GM21717 (cell line): Measurements from ENCODE around the gene PSMD14.
"Not testable (repeated sequence)": the region's sequence is repeated elsewhere in the genome, so short reads cannot be mapped to it uniquely, and the experiment has no call there.

ENCODE experiments used
- ATAC-seq: cut with Tn5 transposase; IDR thresholded peaks from one replicate; pipeline ENCODE4 v1.9.1; 2021; ENCODE audit warnings: mild to moderate bottlenecking, moderate library complexity; ENCODE audit not compliant: unreplicated experiment

Gene PSMD14

GRCh38 chr2:161308178-161308955 lies at the start of gene PSMD14:
TSS of gene PSMD14 (plus strand) at chr2:161308425. CDS start at chr2:161318826, 10,401 bp downstream.
- ATAC-seq: peak; percentile 98

- ATAC-seq: no peak
These were observed 42.4 kb upstream of the PSMD14 start for GRCh38 chr2:161265874-161266273.

GRCh38 chr2:161269111-161269510 lies 39.1 kb upstream of the PSMD14 start:
- no peak for ATAC-seq

- ATAC-seq: peak; percentile 81
These were observed 35.0 kb upstream of the PSMD14 start for GRCh38 chr2:161273038-161273760.

GRCh38 chr2:161278564-161279229 lies 29.5 kb upstream of the PSMD14 start:
- ATAC-seq: not testable (repeated sequence)

GRCh38 chr2:161279230-161279815 lies 28.9 kb upstream of the PSMD14 start:
- not testable (repeated sequence) for ATAC-seq

GRCh38 chr2:161280906-161281323 lies 27.3 kb upstream of the PSMD14 start:
- ATAC-seq: not testable (repeated sequence)

- not testable (repeated sequence) for ATAC-seq
These were observed 26.5 kb upstream of the PSMD14 start for GRCh38 chr2:161281615-161282310.

GRCh38 chr2:161282311-161282644 lies 25.9 kb upstream of the PSMD14 start:
- not testable (repeated sequence) for ATAC-seq

GRCh38 chr2:161283926-161284325 lies 24.3 kb upstream of the PSMD14 start:
- ATAC-seq: no peak

GRCh38 chr2:161303535-161304050 lies 4.6 kb upstream of the PSMD14 start:
- ATAC-seq: no peak

- ATAC-seq: no peak
These were observed 1.3 kb upstream of the PSMD14 start for GRCh38 chr2:161306919-161307318.

- no peak for ATAC-seq
These were observed 549 bp upstream of the PSMD14 start for GRCh38 chr2:161307676-161308075.

GRCh38 chr2:161312996-161313395 lies 4.8 kb downstream of the PSMD14 start:
- no peak for ATAC-seq

GRCh38 chr2:161315380-161315779 lies 7.2 kb downstream of the PSMD14 start:
- no peak for ATAC-seq

GRCh38 chr2:161316701-161317100 lies 8.5 kb downstream of the PSMD14 start:
- ATAC-seq: no peak

- ATAC-seq: no peak
These were observed 13.9 kb downstream of the PSMD14 start for GRCh38 chr2:161321944-161322648.

GRCh38 chr2:161324876-161325275 lies 16.7 kb downstream of the PSMD14 start:
- ATAC-seq: no peak

GRCh38 chr2:161327582-161327981 lies 19.4 kb downstream of the PSMD14 start:
- ATAC-seq: no peak
